Mesenteric fat pad (tissue), 1 donor: ENCODE measurements around the gene SPTBN2. TPM values are rescaled to one million over a fixed set of nuclear protein-coding genes. Genes with fewer than 3 reads are reported as not detected.
A peak's percentile ranks its signal among the peaks of the same experiment; 100 is the strongest.
"Not testable (repeated sequence)": the region's sequence is repeated elsewhere in the genome, so short reads cannot be mapped to it uniquely, and the experiment has no call there.

Experiments
- DNase-seq: peaks from one replicate; pipeline ENCODE4 v3.0.0-alpha.2; 2020; ENCODE audit warnings: low spot score
- total RNA-seq: library from RNA; stranded (reverse); fragmentation: NEBNext Ultra II Directional; extraction: Animal tissue kit (Norgen Biotek cat#: 25700); gene quantifications from one replicate; pipeline ENCODE4 v1.2.1, GENCODE V29; 2021
- donor health status: DM: yes; HTN: yes; CAD: no.

Gene SPTBN2
- total RNA-seq, 1 donor from 2014 or later, result 8.3 TPM

GRCh38 chr11:66641834-66642233 is 87.2 kb downstream of the SPTBN2 start:
- DNase-seq, result no peak

- DNase-seq, result not testable (repeated sequence)
These were observed 89.1 kb downstream of the SPTBN2 start for GRCh38 chr11:66639814-66640340.

- DNase-seq, result no peak
These were observed 89.8 kb downstream of the SPTBN2 start for GRCh38 chr11:66639066-66639813.

GRCh38 chr11:66638177-66639065 is 90.6 kb downstream of the SPTBN2 start, which contains the start of gene RBM4:
Gene RBM4 (plus strand): TSS chr11:66638703. CDS start chr11:66639712, 1,009 bp downstream.
- DNase-seq, result peak; percentile 95

- DNase-seq, result no peak
These were observed 91.3 kb downstream of the SPTBN2 start for GRCh38 chr11:66637557-66638176.

- DNase-seq, result no peak
These were observed 92.6 kb downstream of the SPTBN2 start for GRCh38 chr11:66636411-66636810.

Other genes starting within 250 kb of the SPTBN2 start
- 26.5 TPM for gene DPP3, start 248.8 kb downstream of the SPTBN2 start, total RNA-seq
- 14.8 TPM for gene BBS1, start 218.6 kb downstream of the SPTBN2 start, total RNA-seq
- gene ZDHHC24, start 183.2 kb downstream of the SPTBN2 start, total RNA-seq, result 14.1 TPM
- 0.10 TPM for gene ACTN3, start 182.3 kb downstream of the SPTBN2 start, total RNA-seq
- gene CTSF, start 160.6 kb downstream of the SPTBN2 start, total RNA-seq, result 44.2 TPM
- not detected for gene CCDC87, start 136.2 kb downstream of the SPTBN2 start, total RNA-seq
- gene CCS, start 136.0 kb downstream of the SPTBN2 start, total RNA-seq, result 31.5 TPM
- 64.0 TPM for gene RBM14, start 112.6 kb downstream of the SPTBN2 start, total RNA-seq
- gene RBM4, start 90.5 kb downstream of the SPTBN2 start, total RNA-seq, result 95.7 TPM
- 8.0 TPM for gene RBM4B, start 51.3 kb downstream of the SPTBN2 start, total RNA-seq
- 14.1 TPM for gene RCE1, start 114.2 kb upstream of the SPTBN2 start, total RNA-seq
- 25.6 TPM for gene LRFN4, start 127.8 kb upstream of the SPTBN2 start, total RNA-seq
- 220 TPM for gene PC, start 229.2 kb upstream of the SPTBN2 start, total RNA-seq
- gene C11orf86, start 246.1 kb upstream of the SPTBN2 start, total RNA-seq, result 0.64 TPM